HepG2 (cell line): Measurements from ENCODE around the gene TTLL11. TPM values are rescaled to one million over a fixed set of nuclear protein-coding genes. Genes with fewer than 3 reads are reported as not detected.

Experiments
- ATAC-seq: fragments of 200-7000 bp; cut with Tn5 transposase; 3 replicates; pipeline ENCODE4 v1.9.1; 2020; ENCODE audit warnings: mild to moderate bottlenecking, moderate library complexity
- BruUV-seq: library from RNA; stranded (reverse); fragments of 400-500 nt; replicated peaks from 2 replicates; lab custom pipeline; 2021; lab: Mats Ljungman, UMichigan
- CTCF ChIA-PET: fragments of 300-600 bp; formaldehyde crosslinking; extraction: SDS; loops from one replicate; lab custom pipeline; 2021; ENCODE audit warnings: low total read pairs, inconsistent platforms, low intra/inter-chr PET ratio; lab: Yijun Ruan, JAX
- POLR2A ChIA-PET: fragments of 350-600 bp; sonication (Branson Sonifier 250); formaldehyde crosslinking; loops from one replicate; lab custom pipeline; 2020; ENCODE audit warnings: antibody characterized with exemption, inconsistent platforms; lab: Yijun Ruan, JAX
- DNase-seq: peaks from one replicate; pipeline ENCODE4 v3.0.0-alpha.2; 2015; ENCODE audit warnings: low spot score
- FAIRE-seq: peaks from 3 replicates; lab custom pipeline; 2011; peaks lifted over from hg19 to GRCh38; lab: Jason Lieb, UNC
- H2AFZ ChIP-seq: one replicate; pipeline ENCODE4 v1.6.1; 2011; ENCODE audit warnings: low read length, inconsistent platforms
- H3K27ac ChIP-seq: fragments of 300-600 bp; 3 replicates; pipeline ENCODE4 v1.8.0; 2011; ENCODE audit warnings: mixed run types, mild to moderate bottlenecking, mixed read lengths, low read length, inconsistent platforms; ENCODE audit not compliant: insufficient read depth; ENCODE audit errors: extremely low read length
- H3K27me3 ChIP-seq, 2 experiments: fragments of 200-600 bp in 1 of 2; 2 replicates in 1 of 2; 3 replicates in 1 of 2; pipeline versions ENCODE4 v1.6.0 to v1.8.0; 2011; ENCODE audit warnings: low read length in 2 of 2, mild to moderate bottlenecking in 2 of 2, moderate library complexity in 2 of 2, inconsistent platforms in 1 of 2; ENCODE audit not compliant: insufficient read depth in 2 of 2, control insufficient read depth in 1 of 2
- H3K36me3 ChIP-seq, 2 experiments: fragments of 200-600 bp in 1 of 2; replicated peaks in 1 of 2; 2 replicates in 1 of 2; 3 replicates in 1 of 2; pipeline versions ENCODE4 v1.5.1 to v1.8.0; 2011; ENCODE audit warnings: low read length in 2 of 2, inconsistent platforms in 1 of 2; ENCODE audit not compliant: insufficient read depth in 2 of 2, control insufficient read depth in 1 of 2
- H3K4me1 ChIP-seq: 2 replicates; pipeline ENCODE4 v1.5.1; 2012; ENCODE audit warnings: low read length, inconsistent platforms; ENCODE audit not compliant: insufficient read depth
- H3K4me2 ChIP-seq: 2 replicates; pipeline ENCODE4 v1.6.0; 2011; ENCODE audit warnings: low read depth, low read length, inconsistent platforms
- H3K4me3 ChIP-seq, 3 experiments: fragments of 200-600 bp in 1 of 3; sonication (generic), shearing (Covaris generic) in 1 of 3; replicated peaks in 1 of 3; 2 replicates each; pipeline ENCODE4 v1.5.1; 2011 to 2016; ENCODE audit warnings: low read length in 3 of 3, inconsistent platforms in 2 of 3, low read depth in 2 of 3, mild to moderate bottlenecking in 2 of 3, control low read depth in 1 of 3, mixed read lengths in 1 of 3; ENCODE audit not compliant: insufficient read depth in 1 of 3
- H3K79me2 ChIP-seq: one replicate; pipeline ENCODE4 v1.6.1; 2011; ENCODE audit warnings: low read length, inconsistent platforms; ENCODE audit not compliant: insufficient read depth
- H3K9ac ChIP-seq: 2 replicates; pipeline ENCODE4 v1.6.0; 2011; ENCODE audit warnings: mild to moderate bottlenecking, low read depth, low read length, inconsistent platforms; ENCODE audit not compliant: insufficient read depth
- H3K9me3 ChIP-seq: 2 replicates; pipeline ENCODE4 v1.5.1; 2012; ENCODE audit warnings: mild to moderate bottlenecking, low read length
- H4K20me1 ChIP-seq: 2 replicates; pipeline ENCODE4 v1.6.0; 2011; ENCODE audit warnings: inconsistent platforms, mild to moderate bottlenecking, low read length, moderate library complexity; ENCODE audit not compliant: insufficient read depth
- KDM5A ChIP-seq: fragments of 200-600 bp; sonication (generic); IDR thresholded peaks from 2 replicates; pipeline ENCODE4 v1.7.0; 2018; ENCODE audit warnings: antibody characterized with exemption, mild to moderate bottlenecking, low read length, borderline replicate concordance
- NR2F2 ChIP-seq: IDR thresholded peaks from 2 replicates; pipeline ENCODE4 v1.6.1; 2012; ENCODE audit warnings: low read depth, inconsistent platforms, borderline replicate concordance
- WGBS: methylation state at CpG from one replicate; pipeline ENCODE4 v1.1.6; 2017; ENCODE audit warnings: low lambda C conversion rate; 5-methylcytosine and 5-hydroxymethylcytosine counted together
- in situ Hi-C: cut with HindIII; loops from 2 replicates; pipeline ENCODE4 v1.10.0; 2017; ENCODE audit warnings: low pct_unique_long_range_greater_than_20kb; ENCODE audit not compliant: extremely low pct_ligation_motif_present
- intact Hi-C: fragments of 100-400 bp; cut with micrococcal nuclease; formaldehyde crosslinking; loops from one replicate; pipeline ENCODE4 v1.10.0; 2022; ENCODE audit not compliant: unreplicated experiment
- polyA plus RNA-seq, 8 experiments: library from polyadenylated mRNA; depleted of rRNA in 3 of 8; stranded (reverse) in 7 of 8; unstranded in 1 of 8; fragments of >200 nt; fragmentation: Illumina TruSeq in 4 of 8; extraction: Trizol in 4 of 8; gene quantifications; 2 replicates each; pipeline versions ENCODE4 v1.2.1 to v1.2.3, GENCODE V29; 2011 to 2016; ENCODE audit warnings: low read depth in 4 of 8, missing spikeins in 1 of 8, mixed read lengths in 1 of 8; ENCODE audit not compliant: insufficient read depth in 1 of 8
- total RNA-seq, 5 experiments: library from RNA; depleted of rRNA; stranded (reverse); fragments of >200 nt; fragmentation: Illumina TruSeq; extraction: Trizol; gene quantifications; 2 replicates each; pipeline ENCODE4 v1.2.3, GENCODE V29; 2016; ENCODE audit warnings: low read depth in 1 of 5
- TF ChIP-seq, protein P1 (sequence below), 2 experiments: sonication (generic) in 1 of 2; formaldehyde crosslinking in 1 of 2; IDR thresholded peaks; 2 replicates each; pipeline versions ENCODE4 v1.4.0 to v1.6.1; 2016 to 2020; ENCODE audit warnings: borderline replicate concordance in 1 of 2, low read depth in 1 of 2, mild to moderate bottlenecking in 1 of 2, missing genetic modification reagents in 1 of 2
- TF ChIP-seq, protein P2 (sequence below): sonication (generic); formaldehyde crosslinking; IDR thresholded peaks from 2 replicates; pipeline ENCODE4 v1.8.1; 2023; ENCODE audit warnings: mild to moderate bottlenecking, missing genetic modification reagents
- TF ChIP-seq, protein P3 (sequence below): sonication (generic); formaldehyde crosslinking; IDR thresholded peaks from 2 replicates; pipeline ENCODE4 v1.4.0; 2020; ENCODE audit warnings: missing genetic modification reagents; ENCODE audit errors: not compliant biosample characterization
- TF ChIP-seq, protein P4 (sequence below): sonication (generic); formaldehyde crosslinking; IDR thresholded peaks from 2 replicates; pipeline ENCODE4 v1.4.0; 2020; ENCODE audit warnings: missing genetic modification reagents
- TF ChIP-seq, protein P5 (sequence below): IDR thresholded peaks from 2 replicates; pipeline ENCODE4 v1.6.1; 2016; ENCODE audit warnings: low read depth

TTLL11 gene
- total and polyA plus RNA-seq, 2 of the 13 experiments (the other 11 are each of a cell fraction or from before 2014, with no cell fraction given) = 4.5 to 5.2 TPM

DNA sequence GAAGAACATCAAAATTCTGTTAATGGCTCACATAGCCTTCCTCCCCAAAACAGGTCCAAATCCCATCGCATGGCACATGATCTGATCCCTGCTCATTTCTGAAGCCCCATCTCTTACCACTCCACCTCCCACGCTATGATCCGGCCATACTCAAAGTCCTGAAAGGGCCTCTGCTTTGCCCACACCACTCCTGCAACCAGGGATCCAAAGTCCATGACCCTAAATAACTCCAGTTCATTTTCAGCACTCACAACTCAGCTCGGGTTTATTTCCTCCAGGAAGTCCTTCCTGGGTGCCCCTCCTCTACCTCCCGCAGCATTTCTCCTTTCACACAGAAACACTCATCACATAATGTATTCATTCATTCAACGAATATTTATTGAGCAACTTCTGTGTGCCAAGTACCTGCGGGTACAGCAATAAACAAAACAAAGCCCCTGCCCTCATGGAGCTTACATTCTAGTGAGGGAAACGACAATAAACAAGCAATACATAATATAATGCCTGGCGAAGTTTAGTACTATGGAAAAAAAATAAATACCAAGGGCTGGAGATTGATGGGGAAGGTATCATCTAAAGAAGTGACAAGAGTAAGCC lies 2.7 kb downstream of the TTLL11 start (continued):
- TF ChIP-seq, protein P1, sequence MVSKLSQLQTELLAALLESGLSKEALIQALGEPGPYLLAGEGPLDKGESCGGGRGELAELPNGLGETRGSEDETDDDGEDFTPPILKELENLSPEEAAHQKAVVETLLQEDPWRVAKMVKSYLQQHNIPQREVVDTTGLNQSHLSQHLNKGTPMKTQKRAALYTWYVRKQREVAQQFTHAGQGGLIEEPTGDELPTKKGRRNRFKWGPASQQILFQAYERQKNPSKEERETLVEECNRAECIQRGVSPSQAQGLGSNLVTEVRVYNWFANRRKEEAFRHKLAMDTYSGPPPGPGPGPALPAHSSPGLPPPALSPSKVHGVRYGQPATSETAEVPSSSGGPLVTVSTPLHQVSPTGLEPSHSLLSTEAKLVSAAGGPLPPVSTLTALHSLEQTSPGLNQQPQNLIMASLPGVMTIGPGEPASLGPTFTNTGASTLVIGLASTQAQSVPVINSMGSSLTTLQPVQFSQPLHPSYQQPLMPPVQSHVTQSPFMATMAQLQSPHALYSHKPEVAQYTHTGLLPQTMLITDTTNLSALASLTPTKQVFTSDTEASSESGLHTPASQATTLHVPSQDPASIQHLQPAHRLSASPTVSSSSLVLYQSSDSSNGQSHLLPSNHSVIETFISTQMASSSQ (IDR thresholded peaks at IDR 0.05; ENCODE audit: low read depth) = no peak
- TF ChIP-seq, protein P1 (CRISPR knock-in tag; IDR thresholded peaks at IDR 0.05; ENCODE audit: borderline replicate concordance) = no peak
- TF ChIP-seq, protein P2, sequence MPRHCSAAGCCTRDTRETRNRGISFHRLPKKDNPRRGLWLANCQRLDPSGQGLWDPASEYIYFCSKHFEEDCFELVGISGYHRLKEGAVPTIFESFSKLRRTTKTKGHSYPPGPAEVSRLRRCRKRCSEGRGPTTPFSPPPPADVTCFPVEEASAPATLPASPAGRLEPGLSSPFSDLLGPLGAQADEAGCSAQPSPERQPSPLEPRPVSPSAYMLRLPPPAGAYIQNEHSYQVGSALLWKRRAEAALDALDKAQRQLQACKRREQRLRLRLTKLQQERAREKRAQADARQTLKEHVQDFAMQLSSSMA = no peak
- no peak for TF ChIP-seq KDM5A

DNA sequence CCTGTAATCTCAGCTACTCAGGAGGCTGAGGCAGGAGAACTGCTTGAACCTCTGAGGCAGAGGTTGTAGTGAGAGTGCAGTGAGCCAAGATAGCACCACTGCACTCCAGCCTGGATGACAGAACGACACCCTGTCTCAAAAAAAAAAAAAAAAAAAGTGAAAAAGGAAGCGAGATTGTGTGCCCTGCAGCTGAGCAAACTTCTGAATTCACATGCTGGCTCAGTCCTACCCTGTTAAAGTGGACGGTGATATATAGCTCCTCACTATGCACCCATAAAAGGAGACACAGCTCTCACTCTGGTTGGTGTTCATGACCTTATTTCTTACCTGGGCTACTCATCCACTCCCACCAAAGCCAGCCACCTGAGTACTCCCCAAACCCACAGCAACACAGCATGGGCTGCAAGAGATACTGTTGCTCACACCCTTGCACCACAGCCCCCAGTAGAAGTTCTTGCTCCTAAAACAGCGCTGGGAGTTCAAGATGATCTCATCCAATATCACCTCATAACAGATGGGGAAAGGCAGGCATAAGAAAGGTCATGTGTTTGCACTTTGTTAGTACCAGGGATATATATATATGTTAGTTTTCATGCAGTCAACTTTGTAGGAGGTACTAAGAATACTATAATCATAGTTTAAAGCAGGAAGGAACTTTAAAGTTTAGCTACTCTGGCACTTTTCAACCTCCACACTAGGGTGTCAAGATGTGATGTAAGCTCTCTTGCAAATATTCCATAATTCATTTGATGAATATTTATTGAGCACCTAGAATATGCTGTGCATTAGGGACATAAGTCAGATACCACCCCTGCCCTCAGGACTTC lies 4.0 kb downstream of the TTLL11 start:
- H3K4me1 ChIP-seq = peaks cover 40% of the 10 kb centered on the region
- no peaks in the 10 kb centered on the region for H3K9me3 ChIP-seq
- H2AFZ ChIP-seq = no peak overlapping the region
- FAIRE-seq (no peak), DNase-seq (no peak), ATAC-seq (no peak)
- no peak overlapping the region for H3K4me3 ChIP-seq
- WGBS = 93% methylated on average over 4 of the region's 4 CpGs
- no TSS peak for BruUV-seq
- no peak overlapping the region for H3K27ac ChIP-seq
- no peak overlapping the region for H3K4me2 ChIP-seq
- peaks cover 8% of the 10 kb centered on the region for H3K79me2 ChIP-seq
- H3K27me3 ChIP-seq = no peaks in the 10 kb centered on the region
- intact Hi-C loops = no loop called here
- H4K20me1 ChIP-seq = no peaks in the 10 kb centered on the region
- no peak overlapping the region for H3K9ac ChIP-seq
- in situ Hi-C loops = no loop called here
- H3K36me3 ChIP-seq = peaks cover 2 to 3% of the 10 kb centered on the region in 2 experiments; a peak in 1 of 5 replicates
- CTCF ChIA-PET = no interaction called here
- POLR2A ChIA-PET = no interaction called here
- TF ChIP-seq, protein P3, sequence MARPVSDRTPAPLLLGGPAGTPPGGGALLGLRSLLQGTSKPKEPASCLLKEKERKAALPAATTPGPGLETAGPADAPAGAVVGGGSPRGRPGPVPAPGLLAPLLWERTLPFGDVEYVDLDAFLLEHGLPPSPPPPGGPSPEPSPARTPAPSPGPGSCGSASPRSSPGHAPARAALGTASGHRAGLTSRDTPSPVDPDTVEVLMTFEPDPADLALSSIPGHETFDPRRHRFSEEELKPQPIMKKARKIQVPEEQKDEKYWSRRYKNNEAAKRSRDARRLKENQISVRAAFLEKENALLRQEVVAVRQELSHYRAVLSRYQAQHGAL (CRISPR knock-in tag) = no peak
- TF ChIP-seq, protein P4, sequence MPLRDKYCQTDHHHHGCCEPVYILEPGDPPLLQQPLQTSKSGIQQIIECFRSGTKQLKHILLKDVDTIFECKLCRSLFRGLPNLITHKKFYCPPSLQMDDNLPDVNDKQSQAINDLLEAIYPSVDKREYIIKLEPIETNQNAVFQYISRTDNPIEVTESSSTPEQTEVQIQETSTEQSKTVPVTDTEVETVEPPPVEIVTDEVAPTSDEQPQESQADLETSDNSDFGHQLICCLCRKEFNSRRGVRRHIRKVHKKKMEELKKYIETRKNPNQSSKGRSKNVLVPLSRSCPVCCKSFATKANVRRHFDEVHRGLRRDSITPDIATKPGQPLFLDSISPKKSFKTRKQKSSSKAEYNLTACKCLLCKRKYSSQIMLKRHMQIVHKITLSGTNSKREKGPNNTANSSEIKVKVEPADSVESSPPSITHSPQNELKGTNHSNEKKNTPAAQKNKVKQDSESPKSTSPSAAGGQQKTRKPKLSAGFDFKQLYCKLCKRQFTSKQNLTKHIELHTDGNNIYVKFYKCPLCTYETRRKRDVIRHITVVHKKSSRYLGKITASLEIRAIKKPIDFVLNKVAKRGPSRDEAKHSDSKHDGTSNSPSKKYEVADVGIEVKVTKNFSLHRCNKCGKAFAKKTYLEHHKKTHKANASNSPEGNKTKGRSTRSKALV (CRISPR knock-in tag) = no peak
- TF ChIP-seq NR2F2 = no peak
- TF ChIP-seq, protein P5, sequence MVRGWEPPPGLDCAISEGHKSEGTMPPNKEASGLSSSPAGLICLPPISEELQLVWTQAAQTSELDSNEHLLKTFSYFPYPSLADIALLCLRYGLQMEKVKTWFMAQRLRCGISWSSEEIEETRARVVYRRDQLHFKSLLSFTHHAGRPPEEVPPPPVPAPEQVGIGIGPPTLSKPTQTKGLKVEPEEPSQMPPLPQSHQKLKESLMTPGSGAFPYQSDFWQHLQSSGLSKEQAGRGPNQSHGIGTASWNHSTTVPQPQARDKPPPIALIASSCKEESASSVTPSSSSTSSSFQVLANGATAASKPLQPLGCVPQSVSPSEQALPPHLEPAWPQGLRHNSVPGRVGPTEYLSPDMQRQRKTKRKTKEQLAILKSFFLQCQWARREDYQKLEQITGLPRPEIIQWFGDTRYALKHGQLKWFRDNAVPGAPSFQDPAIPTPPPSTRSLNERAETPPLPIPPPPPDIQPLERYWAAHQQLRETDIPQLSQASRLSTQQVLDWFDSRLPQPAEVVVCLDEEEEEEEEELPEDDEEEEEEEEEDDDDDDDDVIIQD = no peak
